ENCODE data around the gene FOXA2.

- TF ChIP-seq, protein P1, sequence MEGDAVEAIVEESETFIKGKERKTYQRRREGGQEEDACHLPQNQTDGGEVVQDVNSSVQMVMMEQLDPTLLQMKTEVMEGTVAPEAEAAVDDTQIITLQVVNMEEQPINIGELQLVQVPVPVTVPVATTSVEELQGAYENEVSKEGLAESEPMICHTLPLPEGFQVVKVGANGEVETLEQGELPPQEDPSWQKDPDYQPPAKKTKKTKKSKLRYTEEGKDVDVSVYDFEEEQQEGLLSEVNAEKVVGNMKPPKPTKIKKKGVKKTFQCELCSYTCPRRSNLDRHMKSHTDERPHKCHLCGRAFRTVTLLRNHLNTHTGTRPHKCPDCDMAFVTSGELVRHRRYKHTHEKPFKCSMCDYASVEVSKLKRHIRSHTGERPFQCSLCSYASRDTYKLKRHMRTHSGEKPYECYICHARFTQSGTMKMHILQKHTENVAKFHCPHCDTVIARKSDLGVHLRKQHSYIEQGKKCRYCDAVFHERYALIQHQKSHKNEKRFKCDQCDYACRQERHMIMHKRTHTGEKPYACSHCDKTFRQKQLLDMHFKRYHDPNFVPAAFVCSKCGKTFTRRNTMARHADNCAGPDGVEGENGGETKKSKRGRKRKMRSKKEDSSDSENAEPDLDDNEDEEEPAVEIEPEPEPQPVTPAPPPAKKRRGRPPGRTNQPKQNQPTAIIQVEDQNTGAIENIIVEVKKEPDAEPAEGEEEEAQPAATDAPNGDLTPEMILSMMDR (CRISPR knock-in tag; IDR thresholded peaks at IDR 0.05), result no peak
- TF ChIP-seq EZH2 (conservative IDR thresholded peaks at IDR 0.05; ENCODE audit: low read depth, low read length) (no peak), FOXM1 (CRISPR knock-in tag; IDR thresholded peaks at IDR 0.05) (no peak), FOXJ3 (CRISPR knock-in tag; IDR thresholded peaks at IDR 0.05; ENCODE audit: borderline replicate concordance) (no peak), CEBPB (IDR thresholded peaks at IDR 0.05; ENCODE audit: borderline replicate concordance, low read depth, low read length) (no peak), ZBTB3 (CRISPR knock-in tag; IDR thresholded peaks at IDR 0.05; ENCODE audit: borderline replicate concordance, low read depth) (no peak), FOXK1 (CRISPR knock-in tag; IDR thresholded peaks at IDR 0.05; ENCODE audit: borderline replicate concordance, low read depth) (no peak), ZNF510 (CRISPR knock-in tag; IDR thresholded peaks at IDR 0.05; ENCODE audit: low read depth) (no peak), PBX2 (CRISPR knock-in tag; IDR thresholded peaks at IDR 0.05) (no peak), ZFX (CRISPR knock-in tag; IDR thresholded peaks at IDR 0.05; ENCODE audit: low read depth) (no peak)
- TF ChIP-seq, protein P2, sequence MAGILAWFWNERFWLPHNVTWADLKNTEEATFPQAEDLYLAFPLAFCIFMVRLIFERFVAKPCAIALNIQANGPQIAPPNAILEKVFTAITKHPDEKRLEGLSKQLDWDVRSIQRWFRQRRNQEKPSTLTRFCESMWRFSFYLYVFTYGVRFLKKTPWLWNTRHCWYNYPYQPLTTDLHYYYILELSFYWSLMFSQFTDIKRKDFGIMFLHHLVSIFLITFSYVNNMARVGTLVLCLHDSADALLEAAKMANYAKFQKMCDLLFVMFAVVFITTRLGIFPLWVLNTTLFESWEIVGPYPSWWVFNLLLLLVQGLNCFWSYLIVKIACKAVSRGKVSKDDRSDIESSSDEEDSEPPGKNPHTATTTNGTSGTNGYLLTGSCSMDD (CRISPR knock-in tag; IDR thresholded peaks at IDR 0.05), result no peak
These were observed 36.3 kb downstream of the FOXA2 start for GRCh38 chr20:22548040-22548439.
